ENCODE data around the gene XKRX. TPM values are rescaled to one million over a fixed set of nuclear protein-coding genes. Genes with fewer than 3 reads are reported as not detected.

XKRX gene
- total RNA-seq, result 0.09 TPM in 1 of 2 replicates, not detected in the other

DNA sequence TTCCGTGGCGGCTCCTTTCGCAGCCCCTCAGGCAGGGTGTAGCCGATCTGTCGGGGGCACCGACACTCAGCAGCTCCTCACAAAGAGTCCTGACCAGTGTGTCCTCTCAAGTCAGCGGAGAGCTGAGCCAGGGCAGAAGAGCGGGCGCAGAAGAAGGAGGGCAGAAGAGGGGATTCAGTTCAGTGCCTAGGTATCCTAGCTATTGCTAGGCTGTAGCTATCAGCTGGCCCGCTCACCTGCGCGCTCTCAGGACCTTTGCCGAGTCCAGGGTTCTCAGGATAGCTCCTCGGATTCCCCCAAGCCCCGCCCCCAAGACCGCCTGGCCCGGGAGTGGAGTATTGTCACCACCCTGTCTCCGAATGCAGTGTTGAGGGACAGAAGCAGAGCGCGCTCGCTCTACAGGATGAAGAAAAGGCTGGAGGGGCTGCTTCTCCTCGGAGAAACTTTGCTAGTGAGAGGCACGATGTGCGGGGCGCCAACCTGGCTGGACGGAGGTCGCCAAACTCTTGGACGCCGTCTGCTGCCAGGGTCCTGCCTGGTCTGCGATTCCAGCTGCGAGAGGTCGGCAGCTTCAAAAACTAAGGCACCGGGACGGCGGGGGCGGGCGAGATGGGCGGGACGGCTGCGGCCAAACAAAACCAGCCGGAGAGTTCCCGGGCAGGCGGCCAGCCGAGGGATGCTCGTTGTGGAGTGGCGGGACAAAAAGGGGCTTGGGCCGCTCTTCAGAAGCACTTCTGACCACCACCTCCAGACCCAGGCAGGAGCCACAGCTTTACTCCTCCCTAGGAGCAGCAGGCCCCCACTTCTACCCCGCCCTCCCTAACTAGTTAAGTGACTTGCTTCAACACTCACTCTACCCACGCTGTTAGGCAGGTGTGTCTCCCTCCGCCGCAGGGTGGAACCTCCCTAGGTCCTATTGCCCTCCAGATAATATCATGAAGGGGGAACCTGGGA is at the start of gene XKRX:
Gene XKRX (minus strand): TSS at position 258 of the 954 bp plus-strand sequence. CDS start 613 bp downstream, outside the sequence.
- intact Hi-C loops (cut with micrococcal nuclease), result no loop called here

- intact Hi-C loops (cut with micrococcal nuclease), result no loop called here
These were observed 47.5 kb upstream of the XKRX start for GRCh38 chrX:100976211-100976610.

- intact Hi-C loops (cut with micrococcal nuclease), result no loop called here
These were observed 46.5 kb upstream of the XKRX start for GRCh38 chrX:100975212-100975611.

DNA sequence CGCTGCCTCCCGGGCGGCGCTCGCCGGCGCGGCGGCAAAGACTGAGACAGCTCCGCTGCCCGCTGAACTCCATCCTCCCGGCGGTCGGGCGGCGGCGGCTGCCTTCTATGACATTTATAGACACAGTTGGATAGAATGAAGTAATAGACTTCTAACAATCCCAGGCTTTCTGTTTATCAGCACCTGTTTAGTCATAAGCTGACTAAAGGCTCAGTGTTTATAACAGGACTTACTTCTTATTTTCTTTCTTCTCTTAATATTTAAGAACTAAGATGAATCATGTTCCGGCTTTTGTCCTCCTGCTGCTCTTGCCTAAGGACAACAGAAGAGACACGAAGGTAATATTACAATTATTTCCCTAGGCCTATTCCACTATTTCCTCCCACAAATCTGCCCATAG is 44.7 kb upstream of the XKRX start:
- intact Hi-C loops (cut with micrococcal nuclease), result no loop called here

DNA sequence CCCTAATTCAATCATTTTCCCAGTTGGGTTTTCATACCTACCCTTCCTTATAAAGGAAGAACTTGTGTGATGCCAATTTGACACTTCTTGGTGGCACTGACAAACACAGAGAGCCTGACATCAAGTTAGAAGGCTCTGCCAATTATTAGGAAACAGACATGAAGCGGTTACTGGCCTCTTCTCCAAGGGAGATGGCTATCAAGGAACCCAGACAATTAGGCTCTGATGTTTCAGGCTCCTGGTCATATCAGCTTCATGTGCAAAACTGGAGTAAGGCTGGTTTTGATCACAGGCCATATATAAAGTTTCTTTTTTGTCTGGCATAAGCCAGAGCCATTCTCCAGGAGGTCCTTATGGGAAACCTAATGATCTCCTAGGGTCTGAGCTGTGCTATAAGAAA is 41.2 kb upstream of the XKRX start:
- intact Hi-C loops (cut with micrococcal nuclease), result no loop called here

DNA sequence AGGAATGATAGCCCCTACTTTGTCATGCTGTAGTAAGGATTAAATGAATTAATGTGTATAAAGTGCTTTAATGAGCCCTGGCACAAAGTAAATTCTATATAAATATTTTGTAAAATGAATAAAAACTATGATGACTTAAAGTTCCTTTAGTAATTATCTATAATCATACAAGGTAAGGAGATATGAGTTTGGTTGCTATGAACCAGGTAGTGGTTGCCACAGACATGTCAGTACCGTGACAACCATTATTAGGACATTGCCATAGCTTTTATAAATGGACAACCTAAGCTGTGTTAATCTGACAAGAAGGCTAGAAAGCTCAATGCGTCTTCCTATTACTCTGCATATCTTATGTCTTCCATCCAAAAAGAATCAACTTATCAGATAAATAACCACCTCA is 40.7 kb upstream of the XKRX start, which contains the start of gene ARL13A:
Gene ARL13A (plus strand): TSS at position 301 of the 400 bp plus-strand sequence. CDS start 3,982 bp downstream, outside the sequence.
- intact Hi-C loops (cut with micrococcal nuclease), result no loop called here

GRCh38 chrX:100964362-100964761 is 35.6 kb upstream of the XKRX start:
- intact Hi-C loops (cut with micrococcal nuclease), result no loop called here

GRCh38 chrX:100962811-100963210 is 34.1 kb upstream of the XKRX start:
- intact Hi-C loops (cut with micrococcal nuclease), result no loop called here

- intact Hi-C loops (cut with micrococcal nuclease), result no loop called here
These were observed 19.8 kb upstream of the XKRX start for GRCh38 chrX:100948557-100948956.

GRCh38 chrX:100946299-100946927 is 17.7 kb upstream of the XKRX start:
- intact Hi-C loops (cut with micrococcal nuclease), result no loop called here

- intact Hi-C loops (cut with micrococcal nuclease), result no loop called here
These were observed 15.9 kb upstream of the XKRX start for GRCh38 chrX:100944601-100945000.

DNA sequence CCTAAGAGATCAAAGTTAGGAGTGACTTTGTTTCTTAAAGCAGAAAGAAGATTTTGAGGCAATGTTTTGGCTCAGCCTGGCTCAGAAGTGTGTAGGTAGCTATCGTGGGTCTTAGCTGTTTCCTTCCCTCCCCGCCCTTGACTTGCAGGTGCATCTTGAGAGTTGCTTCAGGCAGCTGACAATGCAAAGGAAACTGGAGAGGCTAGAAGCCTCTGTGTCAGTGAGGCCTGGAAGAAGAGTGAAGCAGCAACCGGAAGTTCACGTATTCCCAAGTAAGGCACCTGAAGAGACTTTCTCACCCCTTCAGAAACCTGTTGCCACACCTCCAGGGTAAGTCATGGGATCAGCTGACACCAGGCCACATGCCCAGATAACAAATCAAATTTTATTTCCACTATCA is 10.6 kb upstream of the XKRX start:
- intact Hi-C loops (cut with micrococcal nuclease), result no loop called here

DNA sequence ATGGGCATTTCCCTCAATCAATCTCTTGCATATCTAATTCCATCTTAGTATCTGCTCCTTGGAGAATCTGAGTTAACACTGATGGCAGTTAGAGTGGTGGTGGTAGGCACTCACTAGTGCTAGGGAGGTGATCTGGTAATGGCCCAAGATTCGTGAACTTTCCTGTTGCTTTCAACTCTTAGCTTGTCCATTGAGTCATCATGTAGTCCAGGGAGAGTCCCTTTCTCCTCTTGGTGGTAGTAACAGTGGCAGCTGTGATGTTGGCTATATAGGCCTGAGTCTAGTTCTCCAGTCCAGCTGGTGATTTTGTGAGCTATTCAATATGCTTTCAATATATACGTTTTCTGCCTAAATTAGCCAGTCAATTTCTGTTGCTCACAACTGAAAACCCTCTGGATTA is 7.0 kb upstream of the XKRX start:
- intact Hi-C loops (cut with micrococcal nuclease), result no loop called here

- intact Hi-C loops (cut with micrococcal nuclease), result no loop called here
These were observed 3.2 kb upstream of the XKRX start for GRCh38 chrX:100931925-100932285.

DNA sequence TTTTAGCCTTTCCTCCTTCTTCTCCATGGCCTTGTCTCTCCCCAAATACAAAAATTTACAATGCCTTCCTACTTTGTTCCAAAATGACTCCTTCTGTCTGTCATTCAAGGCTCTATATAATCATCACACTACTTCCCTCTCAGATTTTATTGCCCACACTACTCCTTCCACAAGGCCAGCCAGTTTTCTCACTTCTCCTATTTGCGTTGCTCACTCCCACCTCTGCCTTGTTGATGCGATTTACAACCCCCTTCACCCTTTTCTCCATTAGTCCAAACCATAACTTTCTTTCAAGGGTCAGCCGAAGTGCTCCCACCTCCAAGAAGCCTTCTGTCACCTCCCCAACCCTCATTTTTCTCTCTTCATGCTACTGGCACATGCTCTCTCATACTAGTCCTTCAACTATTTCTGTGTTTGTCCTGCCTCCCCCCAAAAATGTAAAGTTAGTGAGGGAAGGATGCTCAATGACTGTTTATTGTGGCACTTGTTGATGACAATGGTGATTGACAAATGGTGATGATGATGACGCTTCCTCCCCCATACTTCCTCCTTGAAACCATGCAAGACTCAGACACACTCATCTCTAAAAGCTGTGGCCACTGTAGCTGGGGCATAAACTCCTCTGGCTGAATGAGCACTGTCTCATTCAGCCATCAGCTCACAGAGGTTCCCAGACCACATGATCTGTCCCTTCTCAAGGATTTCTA is 2.7 kb upstream of the XKRX start:
- intact Hi-C loops (cut with micrococcal nuclease), result no loop called here

- intact Hi-C loops (cut with micrococcal nuclease), result loop anchor here (2.0 kb wide), 1 partner anchor 72 kb away; no protein-coding TSS in a partner anchor
These were observed 2.3 kb downstream of the XKRX start for GRCh38 chrX:100926453-100926852.

GRCh38 chrX:100924375-100924774 is 4.3 kb downstream of the XKRX start:
- intact Hi-C loops (cut with micrococcal nuclease), result no loop called here

DNA sequence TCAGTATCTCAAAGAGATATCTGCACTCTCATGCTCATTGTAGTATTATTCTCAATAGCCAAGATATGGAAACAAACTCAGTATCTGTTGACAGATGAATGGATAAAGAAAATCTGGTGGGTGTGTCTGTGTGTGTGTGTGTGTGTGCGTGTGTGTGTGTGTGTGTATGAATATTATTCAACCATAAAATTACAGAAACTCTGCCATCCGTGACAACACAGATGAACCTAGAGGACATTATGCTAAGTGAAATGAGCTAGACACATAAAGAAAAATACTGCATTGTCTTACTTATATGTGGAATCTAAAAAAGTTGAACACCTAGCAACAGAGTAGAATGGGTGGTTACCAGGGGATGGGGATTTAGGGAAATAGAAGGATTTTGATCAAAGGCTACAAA is 13.2 kb downstream of the XKRX start:
- intact Hi-C loops (cut with micrococcal nuclease), result no loop called here

DNA sequence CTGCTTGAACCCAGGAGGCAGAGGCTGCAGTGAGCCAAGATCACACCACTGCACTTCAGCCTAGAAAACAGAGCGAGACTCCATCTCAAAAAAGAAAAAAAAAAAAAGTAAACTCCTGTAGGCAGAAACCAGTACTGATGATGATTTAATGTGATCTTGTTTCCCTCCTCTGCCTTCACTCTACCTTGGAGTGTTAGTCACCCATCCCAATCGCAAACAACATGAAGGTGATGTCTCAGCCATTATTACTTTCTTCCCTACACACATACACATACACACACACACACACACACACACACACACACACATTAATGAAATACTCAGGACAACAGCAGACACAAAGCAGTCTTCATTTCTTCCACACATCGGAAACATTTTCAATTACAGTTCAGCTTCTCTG is 15.6 kb downstream of the XKRX start:
- intact Hi-C loops (cut with micrococcal nuclease), result no loop called here

GRCh38 chrX:100911731-100912130 is 17.0 kb downstream of the XKRX start:
- intact Hi-C loops (cut with micrococcal nuclease), result no loop called here

- intact Hi-C loops (cut with micrococcal nuclease), result no loop called here
These were observed 23.1 kb downstream of the XKRX start for GRCh38 chrX:100905620-100906019.

GRCh38 chrX:100904433-100904832 is 24.3 kb downstream of the XKRX start:
- intact Hi-C loops (cut with micrococcal nuclease), result no loop called here

Measured in T-helper 2 cell treated with Interferon-gamma antibody and Interleukin-4, amounts not matched to agents 100 ng/mL and 5 ng/mL, for 36 hours (primary cell).